Ascending aorta (tissue), 2 donors: Measurements from ENCODE around the gene KANSL1. TPM values are rescaled to one million over a fixed set of nuclear protein-coding genes. Genes with fewer than 3 reads are reported as not detected.
A peak's percentile ranks its signal among the peaks of the same experiment; 100 is the strongest.

ENCODE experiments used
- DNase-seq, 2 donors: peaks; one replicate each; pipeline ENCODE4 v3.0.0-alpha.2; 2019; ENCODE audit warnings: low spot score in 2 of 2
- H3K27ac ChIP-seq, 2 donors: fragments of 200-600 bp; sonication (generic); one replicate each; pipeline ENCODE4 v1.5.1; 2016 to 2017; ENCODE audit warnings: mild to moderate bottlenecking in 1 of 2
- H3K27me3 ChIP-seq: fragments of 200-600 bp; sonication (generic); one replicate; pipeline ENCODE4 v1.5.1; 2017
- H3K36me3 ChIP-seq, 2 donors: fragments of 200-600 bp; sonication (generic); one replicate each; pipeline ENCODE4 v1.5.1; 2016
- H3K4me1 ChIP-seq, 2 donors: fragments of 200-600 bp; sonication (generic); one replicate each; pipeline ENCODE4 v1.5.1; 2016 to 2017; ENCODE audit warnings: mild to moderate bottlenecking in 1 of 2
- H3K4me3 ChIP-seq, 2 donors: fragments of 200-600 bp; sonication (generic); one replicate each; pipeline ENCODE4 v1.5.1; 2016 to 2017; ENCODE audit warnings: mild to moderate bottlenecking in 1 of 2
- H3K9me3 ChIP-seq, 2 donors: fragments of 200-600 bp; sonication (generic); one replicate each; pipeline ENCODE4 v1.5.1; 2016
- CTCF ChIP-seq, 3 experiments: fragments of 200-600 bp in 2 of 3; fragments of 450-650 bp in 1 of 3; sonication (generic) in 2 of 3; IDR thresholded peaks; one replicate each; pipeline ENCODE4 v1.5.1; 2016 to 2019; ENCODE audit warnings: antibody characterized with exemption in 3 of 3, mild to moderate bottlenecking in 1 of 3, moderate library complexity in 1 of 3
- intact Hi-C: fragments of 100-400 bp; cut with DNase I; formaldehyde crosslinking; loops from one replicate; pipeline ENCODE4 v1.15.1; 2023
- total RNA-seq: library from RNA; depleted of rRNA; stranded (reverse); fragments of >200 nt; gene quantifications from one replicate; pipeline ENCODE4 v1.1.0, GENCODE V29; 2016

KANSL1 gene
- total RNA-seq, 1 donor from 2014 or later = 53.5 TPM

- H3K27me3 ChIP-seq = no peaks in the 10 kb centered on the region
- no peak for TF ChIP-seq CTCF (IDR thresholded peaks at IDR 0.05)
- peaks cover 0 to 4% of the 10 kb centered on the region in 2 donors for H3K36me3 ChIP-seq
- H3K4me1 ChIP-seq = peaks cover 4 to 50% of the 10 kb centered on the region in 2 donors
- no peak overlapping the region for H3K4me3 ChIP-seq
- DNase-seq = no peak
- H3K9me3 ChIP-seq = no peaks in the 10 kb centered on the region
- H3K27ac ChIP-seq = no peak overlapping the region
- intact Hi-C loops = no loop called here
Measured at GRCh38 chr17:46120537-46120936, 72.7 kb downstream of the KANSL1 start.

- Histone ChIP-seq H3K4me3 (no peak overlapping the region), H3K27me3 (no peaks in the 10 kb centered on the region), H3K4me1 (peaks cover 4 to 54% of the 10 kb centered on the region in 2 donors), H3K36me3 (peaks cover 0 to 4% of the 10 kb centered on the region in 2 donors), H3K27ac (no peak overlapping the region), H3K9me3 (no peaks in the 10 kb centered on the region)
- no peak for TF ChIP-seq CTCF (IDR thresholded peaks at IDR 0.05)
- no peak for DNase-seq
- intact Hi-C loops = no loop called here
Measured at GRCh38 chr17:46120078-46120477, 73.2 kb downstream of the KANSL1 start.

GRCh38 chr17:46118964-46119363 is 74.3 kb downstream of the KANSL1 start:
- no peaks in the 10 kb centered on the region for H3K9me3 ChIP-seq
- H3K4me3 ChIP-seq = no peak overlapping the region
- intact Hi-C loops = no loop called here
- H3K27me3 ChIP-seq = no peaks in the 10 kb centered on the region
- TF ChIP-seq CTCF (IDR thresholded peaks at IDR 0.05) = no peak
- DNase-seq = no peak
- peaks cover 0 to 4% of the 10 kb centered on the region in 2 donors for H3K36me3 ChIP-seq
- no peak overlapping the region for H3K27ac ChIP-seq
- H3K4me1 ChIP-seq = peaks cover 4 to 55% of the 10 kb centered on the region in 2 donors

GRCh38 chr17:46117850-46118696 is 75.2 kb downstream of the KANSL1 start:
- Histone ChIP-seq H3K4me1 (peaks cover 4 to 55% of the 10 kb centered on the region in 2 donors), H3K36me3 (no peaks in the 10 kb centered on the region), H3K27me3 (no peaks in the 10 kb centered on the region), H3K27ac (no peak overlapping the region), H3K4me3 (peak overlapping the region in 1 of 2 donors; percentile 11), H3K9me3 (no peaks in the 10 kb centered on the region)
- TF ChIP-seq CTCF (IDR thresholded peaks at IDR 0.05) = no peak
- intact Hi-C loops = no loop called here
- DNase-seq = no peak

GRCh38 chr17:46117117-46117516 is 76.1 kb downstream of the KANSL1 start:
- Histone ChIP-seq H3K4me1 (peaks cover 4 to 50% of the 10 kb centered on the region in 2 donors), H3K9me3 (no peaks in the 10 kb centered on the region), H3K27ac (no peak overlapping the region), H3K27me3 (no peaks in the 10 kb centered on the region), H3K4me3 (peak overlapping the region in 1 of 2 donors; percentile 11), H3K36me3 (no peaks in the 10 kb centered on the region)
- TF ChIP-seq CTCF (IDR thresholded peaks at IDR 0.05) = no peak
- intact Hi-C loops = no loop called here
- no peak for DNase-seq
